Muscle layer of duodenum (tissue), 2 donors: ENCODE measurements around the gene MARCHF6.

ENCODE experiments used
- H3K27ac ChIP-seq: one replicate; pipeline ENCODE4 v1.7.0; 2013; ENCODE audit warnings: mild to moderate bottlenecking, low read length
- H3K27me3 ChIP-seq: one replicate; pipeline ENCODE4 v1.7.0; 2013; ENCODE audit warnings: low read depth, mild to moderate bottlenecking, control low read depth, low read length
- H3K36me3 ChIP-seq, 2 donors: one replicate each; pipeline ENCODE4 v1.7.0; 2013; ENCODE audit warnings: low read length in 2 of 2, control low read depth in 1 of 2, mild to moderate bottlenecking in 1 of 2; ENCODE audit not compliant: insufficient read depth in 2 of 2, control insufficient read depth in 1 of 2
- H3K4me1 ChIP-seq, 2 donors: one replicate each; pipeline ENCODE4 v1.7.0; 2013; ENCODE audit warnings: low read length in 2 of 2, mild to moderate bottlenecking in 2 of 2, control low read depth in 1 of 2, moderate library complexity in 1 of 2; ENCODE audit not compliant: insufficient read depth in 2 of 2, control insufficient read depth in 1 of 2
- H3K4me3 ChIP-seq, 2 donors: one replicate each; pipeline ENCODE4 v1.7.0; 2013; ENCODE audit warnings: low read length in 2 of 2, low read depth in 1 of 2, mild to moderate bottlenecking in 1 of 2
- H3K9me3 ChIP-seq, 2 donors: one replicate each; pipeline ENCODE4 v1.7.0; 2013; ENCODE audit warnings: low read length in 2 of 2, control low read depth in 1 of 2, mild to moderate bottlenecking in 1 of 2; ENCODE audit not compliant: control insufficient read depth in 1 of 2
- donor health status: healthy.

Gene MARCHF6

GRCh38 chr5:10328323-10328722 is 25.2 kb upstream of the MARCHF6 start:
- H3K4me3 ChIP-seq = no peak overlapping the region
- H3K9me3 ChIP-seq = no peaks in the 10 kb centered on the region
- H3K27me3 ChIP-seq = no peaks in the 10 kb centered on the region
- H3K4me1 ChIP-seq = peaks cover 17 to 24% of the 10 kb centered on the region in 2 donors
- no peaks in the 10 kb centered on the region for H3K36me3 ChIP-seq
- no peak overlapping the region for H3K27ac ChIP-seq

- H3K9me3 ChIP-seq = no peaks in the 10 kb centered on the region
- H3K27ac ChIP-seq = no peak overlapping the region
- no peaks in the 10 kb centered on the region for H3K36me3 ChIP-seq
- no peak overlapping the region for H3K4me3 ChIP-seq
- H3K27me3 ChIP-seq = no peaks in the 10 kb centered on the region
- H3K4me1 ChIP-seq = peaks cover 17 to 24% of the 10 kb centered on the region in 2 donors
These were observed 24.1 kb upstream of the MARCHF6 start for GRCh38 chr5:10329446-10329819.

DNA sequence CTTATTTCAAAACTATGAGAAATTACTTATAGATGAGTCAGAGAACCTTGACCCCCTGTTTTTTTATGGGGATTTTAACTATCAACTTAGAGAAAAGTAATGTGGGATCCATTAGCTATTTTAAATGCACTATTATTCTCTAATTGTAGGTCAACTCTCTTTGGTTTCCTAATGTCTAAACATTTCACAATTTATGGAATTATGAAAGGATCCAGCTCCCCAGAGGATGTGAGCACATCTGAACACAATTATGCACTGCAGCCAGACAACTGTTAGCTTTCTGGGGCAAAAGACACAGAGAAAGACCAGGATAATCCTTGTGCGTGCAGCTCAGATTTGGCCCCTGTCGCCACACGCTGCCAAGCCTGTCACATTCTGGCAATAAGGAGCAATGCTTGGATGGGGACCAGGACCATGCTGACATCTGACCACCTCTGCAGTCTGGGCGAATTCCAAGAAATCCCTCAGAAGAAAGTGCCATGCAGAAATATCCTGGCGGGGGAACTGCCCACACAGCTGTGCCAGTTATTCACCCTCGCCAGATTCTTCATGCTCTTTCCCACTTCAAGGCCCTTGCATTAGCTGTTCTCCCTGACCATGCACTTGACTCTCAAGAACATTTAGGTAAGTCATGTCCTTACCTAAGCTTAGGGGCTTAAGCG is 23.5 kb upstream of the MARCHF6 start:
- peaks cover 17 to 24% of the 10 kb centered on the region in 2 donors for H3K4me1 ChIP-seq

DNA sequence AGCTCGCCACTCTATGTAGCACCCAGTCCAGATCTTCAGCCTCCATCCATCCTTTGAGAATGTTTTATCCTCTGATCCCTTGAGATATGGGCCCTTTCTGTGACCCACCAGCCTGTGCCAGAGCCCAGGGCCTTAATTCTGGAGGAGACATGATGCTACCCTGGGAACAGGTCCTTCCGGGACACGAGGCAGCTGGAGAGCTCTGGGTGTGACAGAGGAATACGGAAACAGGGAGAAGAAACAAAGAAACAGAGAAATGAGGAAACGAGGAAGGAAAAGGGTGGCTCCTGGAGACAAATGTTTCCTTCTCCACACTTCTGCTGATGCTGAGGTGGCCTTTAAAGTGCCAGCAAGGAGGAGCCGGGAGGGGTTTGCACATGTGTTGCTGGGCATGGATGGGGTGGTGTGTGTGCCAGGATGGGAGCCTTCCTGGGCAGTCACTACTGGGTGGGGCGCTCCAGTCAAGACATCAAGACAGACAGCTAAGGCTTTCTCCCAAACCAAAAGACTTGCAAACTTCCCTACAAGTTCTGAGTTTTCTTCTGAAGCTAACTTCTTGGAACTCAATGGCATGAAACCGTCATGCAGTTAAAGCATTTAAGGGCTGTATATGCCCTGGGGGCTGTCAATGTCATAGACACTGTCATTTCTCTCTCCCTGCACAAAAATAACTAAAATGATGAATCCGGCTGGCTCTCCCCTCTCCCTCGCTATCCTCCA is 22.8 kb upstream of the MARCHF6 start:
- no peaks in the 10 kb centered on the region for H3K27me3 ChIP-seq
- H3K9me3 ChIP-seq = no peaks in the 10 kb centered on the region
- H3K36me3 ChIP-seq = no peaks in the 10 kb centered on the region
- H3K27ac ChIP-seq = no peak overlapping the region
- H3K4me1 ChIP-seq = peaks cover 17 to 24% of the 10 kb centered on the region in 2 donors
- no peak overlapping the region for H3K4me3 ChIP-seq

More for the DNA sequence above, 23.5 kb upstream of the MARCHF6 start:
- no peak overlapping the region for H3K4me3 ChIP-seq
- no peaks in the 10 kb centered on the region for H3K27me3 ChIP-seq
- H3K36me3 ChIP-seq = no peaks in the 10 kb centered on the region
- no peaks in the 10 kb centered on the region for H3K9me3 ChIP-seq
- H3K27ac ChIP-seq = no peak overlapping the region

GRCh38 chr5:10331341-10331796 is 22.1 kb upstream of the MARCHF6 start:
- Histone ChIP-seq H3K36me3 (no peaks in the 10 kb centered on the region), H3K27ac (no peak overlapping the region), H3K27me3 (no peaks in the 10 kb centered on the region), H3K4me1 (peaks cover 17 to 24% of the 10 kb centered on the region in 2 donors), H3K4me3 (no peak overlapping the region), H3K9me3 (no peaks in the 10 kb centered on the region)

DNA sequence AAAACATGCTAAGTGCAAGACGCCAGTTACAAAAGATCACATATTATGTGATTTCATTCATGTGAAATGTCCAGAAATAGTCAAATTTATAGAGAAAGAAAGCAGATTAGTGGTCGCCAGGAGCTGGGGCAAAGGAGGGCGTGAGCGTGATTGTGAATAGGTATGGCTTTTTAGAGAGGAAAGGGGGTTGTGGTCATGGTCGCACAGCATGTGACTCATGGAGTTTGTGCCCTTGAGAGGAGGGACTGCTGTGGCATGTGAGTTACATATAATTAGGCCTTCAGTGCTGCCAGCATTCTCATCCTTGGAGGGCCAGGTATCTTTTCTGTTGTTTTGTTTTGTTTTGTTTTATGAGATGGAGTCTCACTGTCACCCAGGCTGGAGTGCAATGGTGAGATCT is 21.2 kb upstream of the MARCHF6 start:
- Histone ChIP-seq H3K4me3 (no peak overlapping the region), H3K4me1 (peaks cover 17 to 24% of the 10 kb centered on the region in 2 donors), H3K36me3 (no peaks in the 10 kb centered on the region), H3K9me3 (no peaks in the 10 kb centered on the region), H3K27ac (no peak overlapping the region), H3K27me3 (no peaks in the 10 kb centered on the region)

DNA sequence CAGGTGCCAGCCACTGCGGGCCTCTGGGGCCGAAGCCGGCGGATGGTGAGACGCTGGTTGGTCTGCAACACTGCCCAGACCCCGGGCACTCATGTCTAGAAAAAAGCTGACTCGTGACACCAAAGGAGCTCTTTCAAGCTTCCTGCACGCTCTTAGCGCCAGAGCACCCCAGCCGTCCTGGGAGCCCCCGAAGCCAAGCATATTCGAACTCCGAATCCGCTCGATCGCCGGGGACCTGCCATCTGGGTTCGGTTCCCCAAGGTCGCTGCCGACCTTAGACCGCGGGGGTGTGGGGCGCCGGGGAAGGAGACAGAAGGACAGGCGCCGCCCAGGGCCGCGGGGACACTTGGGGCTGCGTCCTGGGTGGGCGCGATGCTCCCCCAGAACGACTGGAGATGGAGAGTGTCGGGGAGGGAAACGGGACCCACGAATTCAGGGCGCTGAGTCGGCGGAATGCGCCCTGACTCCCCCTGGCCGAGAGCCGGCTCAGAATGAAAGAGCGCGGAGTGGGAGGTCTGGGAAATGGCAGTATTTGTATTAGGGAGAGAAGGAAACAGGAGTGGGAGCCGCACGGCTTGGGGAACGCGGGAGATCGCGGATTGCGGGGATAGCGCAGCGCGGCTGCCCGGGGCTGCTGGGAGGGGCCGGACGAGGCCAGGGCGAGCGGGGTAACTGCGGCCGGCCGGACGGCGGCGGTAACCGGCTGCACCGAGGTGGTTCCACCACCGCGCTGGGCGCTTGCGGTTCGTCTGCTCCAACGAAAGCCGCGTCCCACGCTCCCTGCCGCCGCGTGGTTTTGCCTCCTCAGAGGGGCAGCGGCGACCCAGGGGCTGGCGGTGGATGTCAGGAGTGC is 20.1 kb upstream of the MARCHF6 start:
- Histone ChIP-seq H3K9me3 (no peaks in the 10 kb centered on the region), H3K27ac (no peak overlapping the region), H3K4me3 (peak overlapping the region; percentile 64 to 84), H3K27me3 (no peaks in the 10 kb centered on the region), H3K36me3 (no peaks in the 10 kb centered on the region), H3K4me1 (peaks cover 17 to 24% of the 10 kb centered on the region in 2 donors)

DNA sequence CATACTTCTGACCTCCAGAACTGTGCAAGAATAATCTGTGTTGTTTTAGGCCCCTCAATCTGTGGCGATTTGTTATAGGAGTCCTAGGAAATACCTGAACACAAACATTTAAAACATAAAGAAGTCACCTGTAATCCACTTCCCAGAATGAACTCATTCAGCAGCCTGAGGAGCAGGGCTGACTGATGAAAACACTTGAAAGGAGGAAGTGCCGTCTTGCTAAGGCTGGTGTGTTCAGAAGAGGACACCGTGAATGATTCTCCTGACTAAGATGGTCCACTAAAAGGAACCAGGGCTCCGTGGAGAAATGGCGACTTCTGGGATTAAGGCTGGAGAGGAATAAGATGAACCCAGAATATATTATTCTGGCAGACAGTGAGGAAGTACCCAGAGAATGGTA is 18.7 kb upstream of the MARCHF6 start:
- Histone ChIP-seq H3K27me3 (no peaks in the 10 kb centered on the region), H3K27ac (no peak overlapping the region), H3K9me3 (no peaks in the 10 kb centered on the region), H3K4me3 (no peak overlapping the region), H3K4me1 (peaks cover 17 to 24% of the 10 kb centered on the region in 2 donors), H3K36me3 (no peaks in the 10 kb centered on the region)

DNA sequence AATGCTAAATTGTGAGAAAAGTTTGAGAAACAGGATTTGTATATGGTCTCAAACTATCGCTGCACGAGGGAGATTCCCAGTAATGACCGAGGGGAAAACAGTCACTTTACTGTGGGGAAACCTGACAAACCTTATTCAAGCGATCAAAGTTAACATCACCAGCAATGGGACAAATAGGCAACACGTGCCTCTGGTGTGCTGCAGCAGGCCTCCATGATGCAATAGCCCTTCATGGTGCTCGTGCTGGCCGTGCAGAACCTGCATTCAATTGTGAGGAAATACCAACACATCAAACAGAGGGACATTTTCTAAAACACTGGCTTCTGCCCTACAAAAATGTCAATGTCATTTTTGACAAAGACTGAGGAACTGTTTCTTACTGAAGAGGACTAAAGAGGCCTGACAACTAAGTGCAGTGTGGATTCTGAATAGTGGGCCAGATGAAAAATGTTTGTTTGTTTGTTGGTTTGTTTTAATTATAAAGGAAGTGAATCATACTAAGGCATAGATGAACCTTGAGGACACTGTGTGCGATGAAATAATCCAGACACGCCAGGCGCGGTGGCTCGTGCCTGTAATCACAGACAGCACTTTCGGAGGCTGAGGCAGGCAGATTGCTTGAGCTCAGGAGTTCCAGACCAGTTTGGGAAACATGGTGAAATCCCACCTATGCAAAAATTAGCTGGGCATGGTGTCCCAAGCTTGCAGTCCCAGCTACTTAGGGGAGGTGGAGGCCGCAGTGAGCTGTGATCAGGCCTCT is 17.6 kb upstream of the MARCHF6 start:
- Histone ChIP-seq H3K27ac (no peak overlapping the region), H3K4me3 (no peak overlapping the region), H3K27me3 (no peaks in the 10 kb centered on the region), H3K36me3 (no peaks in the 10 kb centered on the region), H3K4me1 (peaks cover 10 to 13% of the 10 kb centered on the region in 2 donors), H3K9me3 (no peaks in the 10 kb centered on the region)

- Histone ChIP-seq H3K4me1 (peaks cover 0 to 1% of the 10 kb centered on the region in 2 donors), H3K27ac (no peak overlapping the region), H3K9me3 (no peaks in the 10 kb centered on the region)
These were observed 16.4 kb upstream of the MARCHF6 start for GRCh38 chr5:10337107-10337506.

More at GRCh38 chr5:10337107-10337506, 16.4 kb upstream of the MARCHF6 start:
- Histone ChIP-seq H3K4me3 (no peak overlapping the region), H3K36me3 (no peaks in the 10 kb centered on the region), H3K27me3 (no peaks in the 10 kb centered on the region)
